ENCODE measurements around the gene CNN1. TPM values are rescaled to one million over a fixed set of nuclear protein-coding genes. Genes with fewer than 3 reads are reported as not detected.

Gene CNN1
- total and polyA plus RNA-seq, 9 of the 15 experiments (the other 6 are each of a cell fraction or from before 2014, with no cell fraction given): 0.23 to 10.6 (median 5.2) TPM

GRCh38 chr19:11496391-11497163 is 42.1 kb upstream of the CNN1 start (continued):
- TF ChIP-seq ZNF395 (CRISPR knock-in tag; IDR thresholded peaks at IDR 0.05) (no peak), IFI16 (CRISPR knock-in tag; IDR thresholded peaks at IDR 0.05) (no peak), TCFL5 (CRISPR knock-in tag; conservative IDR thresholded peaks at IDR 0.05) (no peak), MBD1 (CRISPR knock-in tag; IDR thresholded peaks at IDR 0.05) (no peak), ZNF324 (CRISPR knock-in tag; IDR thresholded peaks at IDR 0.05) (no peak)

- no peak for FAIRE-seq
- Histone ChIP-seq H3K4me3 (no peak overlapping the region), H2AFZ (ENCODE audit: low read depth, low read length) (no peak overlapping the region), H4K20me1 (replicated peaks; ENCODE audit: control insufficient read depth, insufficient read depth, low read length) (peaks cover 4% of the 10 kb centered on the region; the same call in 1 of the 2 replicates), H3K79me2 (ENCODE audit: control insufficient read depth, insufficient read depth, low read length) (0 out of 3 replicates have a peak, but pooled peaks cover under 1% of the 10 kb centered on the region), H3K9me1 (ENCODE audit: control insufficient read depth, insufficient read depth, low read length) (no peaks in the 10 kb centered on the region), H3K9me3 (replicated peaks; ENCODE audit: control insufficient read depth, insufficient read depth, low read depth, low read length) (no peaks in the 10 kb centered on the region), H3K4me2 (ENCODE audit: insufficient read depth, low read length) (no peak overlapping the region), H3K36me3 (ENCODE audit: control insufficient read depth, insufficient read depth, low read length) (peaks cover 11% of the 10 kb centered on the region; the same call in 2 of the 3 replicates), H3K9ac (ENCODE audit: insufficient read depth in 1 of 2, low read depth in 2 of 2, low read length in 2 of 2) (no peak overlapping the region), H3K27me3 (ENCODE audit: control insufficient read depth in 2 of 2, insufficient read depth in 2 of 2, low read length in 2 of 2) (no peaks in the 10 kb centered on the region), H3K4me1 (replicated peaks in 1 of 2; ENCODE audit: control insufficient read depth in 2 of 2, insufficient read depth in 2 of 2, low read length in 2 of 2) (peaks cover 16 to 48% of the 10 kb centered on the region in 2 experiments), H3K27ac (ENCODE audit: extremely low read depth, low read depth, low read length) (no peak overlapping the region)
- no peak for DNase-seq (ENCODE audit: extremely low read depth in 1 of 4, low spot score in 3 of 4)
- TF ChIP-seq ZNF121 (CRISPR knock-in tag; conservative IDR thresholded peaks at IDR 0.05) (peak; percentile 96), CBFB (CRISPR knock-in tag; IDR thresholded peaks at IDR 0.05) (no peak), NFIC (IDR thresholded peaks at IDR 0.05) (peak; percentile 78), RBM25 (IDR thresholded peaks at IDR 0.05; ENCODE audit: low read depth, low read length, severe bottlenecking) (peak; percentile 39), KAT7 (CRISPR knock-in tag; IDR thresholded peaks at IDR 0.05; ENCODE audit: borderline replicate concordance) (no peak), CTCFL (IDR thresholded peaks at IDR 0.05; ENCODE audit: borderline replicate concordance, insufficient read depth, low read depth, low read length, poor library complexity, severe bottlenecking) (no peak)
- POLR2A ChIA-PET: interaction anchor here (0.6 kb wide), 1 partner anchor 112 kb away, joined by 3 read pairs; no protein-coding TSS in a partner anchor
- CTCF ChIA-PET (ENCODE audit: low intra/inter-chr PET ratio): no interaction called here
- intact Hi-C loops (cut with micrococcal nuclease): loop anchor here (5.0 kb wide), 1 partner anchor 38 kb away; the partner anchor contains the start of gene CNN1
- in situ Hi-C loops (cut with MboI): loop anchor here (5.0 kb wide), 1 partner anchor 88 kb away; no protein-coding TSS in a partner anchor
- 56% methylated on average over 6 of the region's 6 CpGs for WGBS (ENCODE audit: insufficient coverage, low coverage, missing lambda C conversion rate)
- BruUV-seq (replicated peaks): no TSS peak
- ATAC-seq: no peak
These were observed 39.4 kb upstream of the CNN1 start for GRCh38 chr19:11499220-11499726.
